Smooth muscle cell (in vitro differentiated cells): ENCODE results near the gene HIPK3. TPM values are rescaled to one million over a fixed set of nuclear protein-coding genes. Genes with fewer than 3 reads are reported as not detected.
A peak's percentile ranks its signal among the peaks of the same experiment; 100 is the strongest.

Source experiments
- DNase-seq: peaks from one replicate; lab custom pipeline; 2025; ENCODE audit not compliant: unreplicated experiment; lab: John Stamatoyannopoulos, UW
- H2AFZ ChIP-seq: fragments of 200-600 bp; sonication (generic); 2 replicates; pipeline ENCODE4 v1.6.0; 2016; ENCODE audit warnings: antibody characterized with exemption, low read depth, mild to moderate bottlenecking
- H3F3A ChIP-seq: fragments of 200-600 bp; sonication (generic); 2 replicates; pipeline ENCODE4 v1.6.0; 2017; ENCODE audit warnings: antibody characterized with exemption, low read depth
- H3K27ac ChIP-seq: fragments of 200-600 bp; sonication (generic); 2 replicates; pipeline ENCODE4 v1.5.1; 2016; ENCODE audit warnings: low read depth, mild to moderate bottlenecking
- H3K27me3 ChIP-seq: fragments of 200-600 bp; sonication (generic); 2 replicates; pipeline ENCODE4 v1.6.1; 2016; ENCODE audit warnings: low read depth, mild to moderate bottlenecking
- H3K36me3 ChIP-seq: fragments of 200-600 bp; sonication (generic); 2 replicates; pipeline ENCODE4 v1.5.1; 2016; ENCODE audit warnings: low read depth
- H3K4me1 ChIP-seq: fragments of 200-600 bp; sonication (generic); 2 replicates; pipeline ENCODE4 v1.5.1; 2016; ENCODE audit warnings: low read depth
- H3K4me2 ChIP-seq: fragments of 200-600 bp; sonication (generic); 2 replicates; pipeline ENCODE4 v1.6.0; 2016; ENCODE audit warnings: mild to moderate bottlenecking
- H3K4me3 ChIP-seq: fragments of 200-600 bp; sonication (generic); 2 replicates; pipeline ENCODE4 v1.5.1; 2016; ENCODE audit warnings: mild to moderate bottlenecking
- H3K79me2 ChIP-seq: fragments of 200-600 bp; sonication (generic); 2 replicates; pipeline ENCODE4 v1.6.0; 2016; ENCODE audit warnings: low read depth, mild to moderate bottlenecking
- H3K9ac ChIP-seq: fragments of 200-600 bp; sonication (generic); 2 replicates; pipeline ENCODE4 v1.6.0; 2016; ENCODE audit warnings: low read depth
- H3K9me3 ChIP-seq: fragments of 200-600 bp; sonication (generic); replicated peaks from 2 replicates; pipeline ENCODE4 v1.5.1; 2016; ENCODE audit warnings: low read depth
- H4K20me1 ChIP-seq: fragments of 200-600 bp; sonication (generic); 2 replicates; pipeline ENCODE4 v1.6.0; 2016; ENCODE audit warnings: low read depth
- CTCF ChIP-seq: fragments of 200-600 bp; sonication (generic); IDR thresholded peaks from 2 replicates; pipeline ENCODE4 v1.5.1; 2017; ENCODE audit warnings: borderline replicate concordance, mild to moderate bottlenecking, antibody characterized with exemption; ENCODE audit not compliant: insufficient read depth, poor library complexity, severe bottlenecking
- WGBS: methylation state at CpG from one replicate; pipeline ENCODE4 v1.1.7; 2016; ENCODE audit warnings: low lambda C conversion rate; 5-methylcytosine and 5-hydroxymethylcytosine counted together
- polyA plus RNA-seq: library from polyadenylated mRNA; unstranded; fragments of >200 nt; fragmentation: Nextera tagmentation; extraction: Ambion mirVana; gene quantifications from 2 replicates; pipeline ENCODE4 v1.2.1, GENCODE V29; 2016
- total RNA-seq: library from RNA; depleted of rRNA; stranded (reverse); fragments of >200 nt; gene quantifications from 2 replicates; pipeline ENCODE4 v1.2.3, GENCODE V29; 2014

Gene HIPK3
- total and polyA plus RNA-seq, 2 experiments from 2014 or later: 15.3 to 80.0 TPM

- Histone ChIP-seq H3K79me2 (no peaks in the 10 kb centered on the region), H4K20me1 (no peaks in the 10 kb centered on the region), H3K27ac (peak overlapping the region; percentile 4), H3F3A (no peaks in the 10 kb centered on the region), H3K4me1 (no peaks in the 10 kb centered on the region), H3K36me3 (no peaks in the 10 kb centered on the region), H3K4me3 (no peak overlapping the region), H3K9ac (no peak overlapping the region), H3K9me3 (no peaks in the 10 kb centered on the region), H2AFZ (no peak overlapping the region), H3K27me3 (no peaks in the 10 kb centered on the region), H3K4me2 (no peak overlapping the region)
- no peak for TF ChIP-seq CTCF
- WGBS: 88% methylated on average over 6 of the region's 6 CpGs
- DNase-seq: no peak
Observed at GRCh38 chr11:33248416-33248971, 8.7 kb upstream of the HIPK3 start.

- Histone ChIP-seq H2AFZ (peak overlapping the region; percentile 96), H3K36me3 (no peaks in the 10 kb centered on the region), H3K9me3 (no peaks in the 10 kb centered on the region), H3K4me3 (peak overlapping the region; percentile 98), H3K9ac (peak overlapping the region; percentile 82), H3K4me2 (peak overlapping the region; percentile 87), H3K27ac (peak overlapping the region; percentile 79), H3K79me2 (peaks cover 28% of the 10 kb centered on the region), H3K4me1 (peaks cover 23% of the 10 kb centered on the region), H4K20me1 (peaks cover 27% of the 10 kb centered on the region), H3K27me3 (no peaks in the 10 kb centered on the region), H3F3A (no peaks in the 10 kb centered on the region)
- DNase-seq: no peak
- 45% methylated on average over 12 of the region's 12 CpGs for WGBS
- no peak for TF ChIP-seq CTCF
Observed at GRCh38 chr11:33256031-33256812, 959 bp upstream of the HIPK3 start.

- Histone ChIP-seq H3K9ac (peak overlapping the region; percentile 82), H3K9me3 (no peaks in the 10 kb centered on the region), H2AFZ (peak overlapping the region; percentile 96), H4K20me1 (peaks cover 33% of the 10 kb centered on the region), H3K4me3 (peak overlapping the region; percentile 98), H3K4me1 (peaks cover 24% of the 10 kb centered on the region), H3K27ac (peak overlapping the region; percentile 79), H3K4me2 (peak overlapping the region; percentile 87), H3F3A (no peaks in the 10 kb centered on the region), H3K36me3 (no peaks in the 10 kb centered on the region), H3K79me2 (peaks cover 34% of the 10 kb centered on the region), H3K27me3 (no peaks in the 10 kb centered on the region)
- 3% methylated on average over 16 of the region's 16 CpGs for WGBS
- no peak for DNase-seq
- TF ChIP-seq CTCF: no peak
Observed at GRCh38 chr11:33256813-33257159, 395 bp upstream of the HIPK3 start.
